HG02840 (cell line): ENCODE results near the gene TIGAR.

Source experiments
- ATAC-seq: cut with Tn5 transposase; IDR thresholded peaks from one replicate; pipeline ENCODE4 v1.9.1; 2021; ENCODE audit warnings: mild to moderate bottlenecking, moderate library complexity, moderate number of reproducible peaks; ENCODE audit not compliant: unreplicated experiment, low FRiP score

Gene TIGAR

DNA sequence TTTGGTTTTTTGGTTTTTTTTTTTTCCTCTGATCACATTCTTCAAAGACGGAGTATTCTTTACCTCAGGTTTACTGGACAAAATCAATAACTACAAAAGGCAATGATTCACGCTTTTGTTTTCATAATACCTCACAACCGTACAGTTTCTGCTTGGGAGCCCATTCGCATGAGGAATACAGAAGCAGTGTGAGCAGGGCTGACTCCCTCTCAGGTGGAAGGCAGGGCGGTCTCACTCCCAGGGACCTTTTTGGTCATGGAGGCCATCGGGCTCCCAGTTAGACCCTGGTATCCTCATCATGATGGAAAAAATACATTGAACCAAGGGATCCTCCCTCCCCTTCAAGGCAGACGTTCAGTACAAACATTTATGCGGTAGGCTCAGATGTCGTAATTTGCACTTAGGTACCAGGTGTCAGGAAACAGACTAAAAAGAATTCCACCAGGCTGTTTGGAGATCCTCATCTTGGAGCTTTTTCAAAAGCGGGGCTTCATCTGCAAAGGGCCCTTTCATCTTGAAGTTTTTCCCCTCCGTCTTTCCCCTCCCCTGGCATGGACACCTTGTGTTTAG lies 19.0 kb upstream of the TIGAR start:
- no peak for ATAC-seq

- ATAC-seq = no peak
Observed at GRCh38 chr12:4302881-4303280, 18.1 kb upstream of the TIGAR start.

DNA sequence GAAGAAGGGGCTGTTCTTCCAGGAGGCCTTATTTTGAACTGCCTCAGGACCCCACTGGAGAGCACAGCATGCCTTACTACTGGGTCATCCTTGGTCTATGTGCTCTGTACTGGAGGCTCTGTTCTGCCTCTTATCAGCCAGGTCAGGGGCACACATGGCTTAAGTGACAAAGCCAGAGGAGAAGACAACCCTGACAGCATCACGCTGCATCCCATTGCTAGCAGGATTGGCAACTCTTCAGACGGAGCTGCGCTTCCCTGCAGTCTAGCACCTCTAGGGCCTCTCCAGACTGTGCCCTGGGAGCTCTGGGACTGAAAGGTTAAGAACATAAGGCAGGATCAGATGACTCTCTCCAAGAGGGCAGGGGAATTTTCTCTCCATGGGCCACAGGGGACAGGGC lies 17.3 kb upstream of the TIGAR start:
- no peak for ATAC-seq

GRCh38 chr12:4307593-4308333 lies 13.2 kb upstream of the TIGAR start:
- ATAC-seq = no peak

DNA sequence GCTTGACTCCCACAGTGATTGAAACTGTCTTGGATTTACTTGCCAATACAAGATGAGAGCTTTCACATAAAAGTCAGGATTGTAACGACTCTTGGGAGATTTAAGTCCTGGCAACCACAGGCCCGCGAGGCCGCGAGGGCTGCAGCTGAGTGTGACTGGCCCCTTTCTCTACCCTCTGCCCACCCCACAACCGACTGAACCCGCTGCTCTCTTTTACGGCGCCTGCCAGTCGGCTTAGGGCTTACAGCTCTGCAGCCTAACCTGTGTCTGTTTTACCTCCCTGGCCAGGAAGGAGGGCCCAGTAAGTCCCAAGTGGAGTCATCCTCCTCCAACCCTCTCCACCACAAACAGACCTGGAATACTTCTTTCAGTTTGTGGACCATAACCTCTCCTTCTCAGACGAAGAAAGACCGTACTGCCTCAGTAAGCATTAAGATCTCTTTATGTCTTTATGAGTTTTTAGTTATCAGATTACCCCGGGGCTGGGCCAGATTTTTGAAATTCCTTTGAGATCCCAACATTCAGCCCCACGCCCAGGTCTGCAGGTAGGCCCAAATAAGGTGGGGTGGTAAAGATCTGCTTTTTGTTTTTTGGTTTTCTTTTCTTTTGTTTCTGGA lies 12.6 kb upstream of the TIGAR start:
- ATAC-seq = no peak

GRCh38 chr12:4311776-4312175 lies 9.2 kb upstream of the TIGAR start:
- no peak for ATAC-seq

DNA sequence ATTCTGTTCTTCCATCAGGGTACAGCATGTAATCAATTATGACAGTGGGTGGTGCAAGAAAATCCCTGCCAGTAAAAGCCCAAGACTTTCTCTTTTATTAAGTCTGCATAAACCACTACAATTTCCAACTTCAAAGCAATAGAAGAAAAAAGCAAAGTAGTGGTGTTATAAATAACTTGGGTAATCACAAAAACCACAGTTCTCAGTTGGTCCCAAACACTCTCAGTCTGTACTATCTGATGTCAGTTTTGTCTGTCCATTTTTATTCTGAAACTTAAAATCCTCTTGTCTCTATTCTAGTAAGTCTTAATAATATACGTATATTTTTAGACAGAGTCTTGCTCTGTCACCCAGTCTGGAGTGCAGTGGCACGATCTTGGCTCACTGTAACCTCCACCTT lies 8.8 kb upstream of the TIGAR start:
- ATAC-seq = no peak

DNA sequence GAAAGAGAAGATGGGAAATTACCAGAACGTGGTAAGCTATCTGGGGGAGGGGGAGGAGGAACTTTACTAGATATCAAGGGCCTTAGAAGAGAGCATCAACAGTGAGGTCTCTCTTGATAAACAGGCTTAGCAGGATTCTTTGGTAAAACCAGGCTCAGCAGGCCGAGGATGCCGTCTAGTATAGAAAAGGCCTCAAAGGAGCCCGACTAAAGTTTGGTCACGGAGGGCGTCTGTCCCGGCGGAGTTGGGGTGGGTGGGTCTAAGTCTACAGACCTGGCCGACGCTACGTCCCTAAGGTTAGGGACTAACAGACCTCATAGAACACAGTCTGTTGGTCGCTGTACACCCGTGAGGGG lies 538 bp upstream of the TIGAR start:
- ATAC-seq = peak; percentile 40

DNA sequence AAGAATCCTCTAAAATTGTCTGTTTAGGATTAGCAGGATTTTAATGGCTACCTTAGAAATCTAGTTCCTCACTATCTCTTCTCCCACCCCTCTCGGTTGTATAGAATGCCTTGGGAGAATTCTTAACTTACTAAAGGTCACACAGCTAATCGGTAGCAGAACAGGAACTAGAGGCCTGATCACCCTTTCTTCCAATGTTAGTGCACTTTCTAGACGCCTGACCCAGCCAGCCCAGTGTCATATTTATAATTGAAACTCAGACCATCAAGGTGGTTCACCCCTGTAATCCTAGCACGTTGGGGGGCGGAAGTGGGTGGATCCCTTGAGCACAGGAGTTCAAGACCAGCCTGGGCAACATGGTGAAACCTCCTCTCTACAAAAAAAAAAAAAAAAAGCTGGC lies 1.7 kb downstream of the TIGAR start:
- no peak for ATAC-seq

GRCh38 chr12:4323396-4323795 lies 2.4 kb downstream of the TIGAR start:
- no peak for ATAC-seq

DNA sequence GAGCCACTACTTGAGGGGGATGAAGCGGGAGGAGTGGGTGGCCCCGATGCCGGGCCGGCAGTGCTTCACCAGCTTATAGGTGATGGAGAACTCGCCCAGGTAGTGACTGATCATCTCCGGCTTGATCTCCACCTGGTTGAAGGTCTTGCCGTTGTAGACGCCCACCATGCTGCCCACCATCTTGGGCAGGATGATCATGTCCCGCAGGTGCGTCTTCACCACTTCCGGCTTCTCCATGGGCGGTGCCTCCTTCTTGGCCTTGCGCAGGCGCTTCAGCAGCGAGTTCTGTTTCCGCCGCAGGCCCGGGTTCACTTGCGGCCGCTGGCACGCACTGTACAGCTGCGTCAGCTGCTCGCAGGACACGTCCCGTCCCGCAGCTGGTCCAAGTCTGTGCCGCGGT lies 3.4 kb downstream of the TIGAR start:
- no peak for ATAC-seq

DNA sequence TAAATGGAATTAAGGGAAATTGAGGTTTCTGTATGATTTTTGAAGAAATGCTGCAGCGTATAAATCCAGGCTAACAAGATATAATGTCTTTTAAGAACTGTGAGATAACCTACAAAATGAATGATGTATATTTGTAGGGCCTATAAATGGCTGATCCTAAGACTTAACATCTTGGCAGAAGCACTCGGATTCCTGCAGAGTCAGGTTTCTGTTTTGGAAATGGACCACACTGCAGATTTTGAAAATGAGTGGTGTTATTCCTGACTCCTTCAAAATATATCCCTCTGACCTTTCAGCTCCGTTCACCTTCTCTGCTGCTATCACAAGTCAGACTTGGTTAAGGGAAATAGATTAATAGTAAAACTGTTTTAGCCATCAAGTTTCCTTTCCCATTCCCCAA lies 5.0 kb downstream of the TIGAR start:
- no peak for ATAC-seq

GRCh38 chr12:4327293-4327692 lies 6.3 kb downstream of the TIGAR start:
- ATAC-seq = no peak

DNA sequence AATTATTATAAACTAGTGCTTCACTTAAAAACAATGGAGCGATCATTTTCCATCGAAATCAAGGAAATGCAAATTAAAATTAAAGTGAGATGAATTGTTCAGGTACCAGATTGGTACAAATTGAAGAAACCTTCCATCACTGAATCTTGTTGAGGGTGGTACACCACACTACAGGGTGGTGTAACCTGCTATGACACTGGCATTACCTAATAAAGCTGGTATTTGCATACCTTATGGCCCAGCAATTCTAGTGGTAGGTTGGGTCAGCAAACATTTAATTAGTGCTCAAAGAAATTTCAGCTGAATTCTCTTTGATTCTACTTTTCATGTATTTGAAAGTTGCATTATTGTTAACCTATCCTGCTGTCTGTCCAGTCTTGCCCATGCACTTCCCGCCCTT lies 9.2 kb downstream of the TIGAR start:
- no peak for ATAC-seq

- no peak for ATAC-seq
Observed at GRCh38 chr12:4331221-4331620, 10.2 kb downstream of the TIGAR start.

GRCh38 chr12:4331842-4332241 lies 10.8 kb downstream of the TIGAR start:
- no peak for ATAC-seq

- no peak for ATAC-seq
Observed at GRCh38 chr12:4346931-4347330, 25.9 kb downstream of the TIGAR start.

DNA sequence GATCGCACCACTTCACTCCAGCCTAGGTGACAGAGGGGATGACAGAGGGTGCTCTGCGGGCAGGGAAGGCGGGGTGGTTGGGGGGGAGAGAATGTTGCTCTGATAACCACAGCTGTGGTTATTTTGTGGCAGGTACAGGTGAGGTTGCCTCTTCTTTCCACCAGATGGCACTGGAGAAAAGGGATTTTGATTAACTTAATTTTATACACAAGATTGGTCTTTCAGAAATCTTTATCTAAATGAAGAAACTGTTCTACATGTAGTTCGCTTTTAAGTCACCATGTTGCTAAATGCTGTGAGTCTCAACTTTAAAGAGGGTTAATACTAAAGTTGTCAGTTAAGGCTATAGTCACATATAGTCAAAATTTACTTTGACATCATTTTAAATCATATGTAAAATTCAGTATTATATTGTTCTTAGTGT lies 32.8 kb downstream of the TIGAR start:
- no peak for ATAC-seq

DNA sequence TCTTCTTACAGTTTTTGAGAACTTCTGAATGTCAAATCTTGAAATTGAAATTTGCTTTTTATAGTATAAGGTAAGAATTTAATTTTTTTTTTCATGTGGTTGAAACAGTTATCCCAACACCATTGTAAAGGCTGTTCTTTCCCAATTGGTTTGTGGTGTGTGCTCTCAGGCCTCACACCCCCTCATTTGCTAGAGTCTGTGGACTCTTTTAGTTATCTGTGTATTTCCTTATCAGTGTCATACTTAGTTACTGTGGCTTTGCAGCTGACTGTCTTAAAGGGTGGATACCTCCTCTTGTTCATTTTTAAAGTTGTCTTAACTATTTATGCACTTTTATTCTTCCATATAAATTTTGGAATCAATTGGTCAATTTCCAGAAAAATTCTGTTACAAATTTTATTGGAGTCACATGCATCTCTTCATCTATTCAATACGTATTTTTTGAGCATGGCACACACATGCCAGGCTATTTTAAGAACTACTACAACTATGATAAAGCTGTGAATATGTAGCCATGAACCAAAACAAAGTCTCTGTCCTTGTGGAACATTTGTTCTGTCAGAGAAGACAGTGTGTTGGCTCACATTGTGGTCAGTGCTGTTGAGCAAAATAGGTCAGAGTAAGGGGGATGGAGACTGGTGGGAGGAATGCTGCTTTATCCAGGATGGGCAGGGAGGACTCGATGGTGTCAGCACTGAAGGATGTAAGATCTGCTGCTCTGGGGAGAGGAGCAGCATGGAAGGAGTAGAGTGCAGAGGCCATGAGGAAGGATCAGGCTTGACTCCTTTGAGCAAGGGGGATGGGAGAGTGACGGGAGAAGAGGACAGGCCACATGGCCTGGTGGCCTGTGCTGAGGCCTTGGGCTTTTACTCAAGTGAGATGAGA lies 34.4 kb downstream of the TIGAR start:
- no peak for ATAC-seq

DNA sequence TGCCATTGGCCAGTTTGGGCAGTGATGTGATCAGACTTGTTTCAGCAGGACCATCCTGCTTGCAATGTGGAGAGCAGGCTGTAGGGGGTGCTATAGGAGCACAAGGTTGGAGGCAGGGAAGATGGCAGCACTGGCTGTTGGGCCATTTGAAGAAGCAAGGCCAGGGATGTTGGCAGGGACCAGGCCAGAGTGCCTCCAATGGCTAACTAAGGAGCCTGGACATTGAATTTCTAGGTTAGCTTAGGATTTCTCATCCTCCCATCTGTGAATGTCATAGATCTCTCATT lies 35.0 kb downstream of the TIGAR start:
- ATAC-seq = no peak

DNA sequence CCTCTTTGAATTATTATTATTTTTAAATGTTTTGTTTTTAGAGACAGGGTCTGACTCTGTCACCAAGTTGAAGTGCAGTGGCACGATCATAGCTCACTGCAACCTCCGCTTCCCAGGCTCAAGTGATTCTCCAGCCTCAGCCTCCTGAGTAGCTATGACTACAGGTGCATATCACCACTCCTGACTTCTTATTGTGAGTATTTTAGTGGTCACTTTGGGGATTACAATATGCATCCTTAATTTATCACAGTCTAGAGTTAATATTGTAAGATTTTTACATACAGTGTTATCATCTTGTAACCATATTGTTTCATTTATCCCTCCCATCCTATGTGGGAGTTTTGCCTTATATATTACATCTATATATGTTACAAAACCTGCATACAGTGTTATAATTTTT lies 45.1 kb downstream of the TIGAR start:
- ATAC-seq = no peak
